Vagina (tissue), 2 donors: ENCODE data around the gene CAB39L.

Experiments
- CTCF ChIP-seq, 3 experiments: fragments of 450-650 bp in 2 of 3; fragments of 200-600 bp in 1 of 3; sonication (generic) in 1 of 3; IDR thresholded peaks; one replicate each; pipeline ENCODE4 v1.5.1; 2017 to 2019; ENCODE audit warnings: antibody characterized with exemption in 3 of 3, mild to moderate bottlenecking in 2 of 3, moderate library complexity in 2 of 3
- POLR2A ChIP-seq, 2 donors: fragments of 450-650 bp; IDR thresholded peaks; one replicate each; pipeline ENCODE4 v1.6.1; 2017; ENCODE audit warnings: antibody characterized with exemption in 2 of 2, mild to moderate bottlenecking in 2 of 2, moderate library complexity in 2 of 2
- POLR2AphosphoS5 ChIP-seq, 2 donors: sonication (generic); formaldehyde crosslinking; IDR thresholded peaks; one replicate each; pipeline ENCODE4 v1.9.0; 2017; ENCODE audit warnings: antibody characterized with exemption in 2 of 2, mild to moderate bottlenecking in 2 of 2, low read depth in 1 of 2; ENCODE audit not compliant: insufficient read depth in 1 of 2

- TF ChIP-seq CTCF (IDR thresholded peaks at IDR 0.05) (no peak), POLR2A (IDR thresholded peaks at IDR 0.05) (no peak), POLR2AphosphoS5 (IDR thresholded peaks at IDR 0.05; ENCODE audit: insufficient read depth in 1 of 2, low read depth in 1 of 2) (no peak)
These were observed 2.0 kb downstream of the CAB39L start for GRCh38 chr13:49441846-49442245.
